HG03558 (cell line): ENCODE data around the gene RORC.
"Not testable (repeated sequence)": the region's sequence is repeated elsewhere in the genome, so short reads cannot be mapped to it uniquely, and the experiment has no call there.

Experiments
- ATAC-seq: cut with Tn5 transposase; IDR thresholded peaks from one replicate; pipeline ENCODE4 v1.9.1; 2021; ENCODE audit warnings: moderate number of reproducible peaks; ENCODE audit not compliant: unreplicated experiment; ENCODE audit errors: extremely low read depth

RORC gene

GRCh38 chr1:151809290-151809984 is 22.2 kb downstream of the RORC start:
- no peak for ATAC-seq

- ATAC-seq: no peak
Measured at GRCh38 chr1:151807766-151808165, 23.8 kb downstream of the RORC start.

DNA sequence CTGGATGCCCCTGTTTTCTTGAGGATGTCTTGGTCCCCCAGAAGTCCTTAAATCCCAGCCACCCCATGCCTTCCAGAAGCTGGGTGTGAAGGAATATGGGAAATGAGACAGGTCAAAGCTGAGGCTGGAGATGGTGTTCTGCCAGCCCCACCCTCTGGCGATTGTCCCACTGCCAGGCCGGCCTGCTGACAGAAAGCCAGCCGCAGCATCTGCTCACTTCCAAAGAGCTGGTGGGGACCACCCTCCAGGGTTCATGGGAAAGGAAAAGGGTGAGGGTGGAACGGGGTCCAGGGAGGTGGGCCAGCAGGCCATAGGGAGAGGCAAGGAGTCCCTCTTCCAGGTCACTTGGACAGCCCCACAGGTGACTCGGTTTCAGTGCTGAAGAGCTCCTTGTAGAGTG is 24.5 kb downstream of the RORC start:
- no peak for ATAC-seq

GRCh38 chr1:151806170-151806569 is 25.4 kb downstream of the RORC start:
- no peak for ATAC-seq

DNA sequence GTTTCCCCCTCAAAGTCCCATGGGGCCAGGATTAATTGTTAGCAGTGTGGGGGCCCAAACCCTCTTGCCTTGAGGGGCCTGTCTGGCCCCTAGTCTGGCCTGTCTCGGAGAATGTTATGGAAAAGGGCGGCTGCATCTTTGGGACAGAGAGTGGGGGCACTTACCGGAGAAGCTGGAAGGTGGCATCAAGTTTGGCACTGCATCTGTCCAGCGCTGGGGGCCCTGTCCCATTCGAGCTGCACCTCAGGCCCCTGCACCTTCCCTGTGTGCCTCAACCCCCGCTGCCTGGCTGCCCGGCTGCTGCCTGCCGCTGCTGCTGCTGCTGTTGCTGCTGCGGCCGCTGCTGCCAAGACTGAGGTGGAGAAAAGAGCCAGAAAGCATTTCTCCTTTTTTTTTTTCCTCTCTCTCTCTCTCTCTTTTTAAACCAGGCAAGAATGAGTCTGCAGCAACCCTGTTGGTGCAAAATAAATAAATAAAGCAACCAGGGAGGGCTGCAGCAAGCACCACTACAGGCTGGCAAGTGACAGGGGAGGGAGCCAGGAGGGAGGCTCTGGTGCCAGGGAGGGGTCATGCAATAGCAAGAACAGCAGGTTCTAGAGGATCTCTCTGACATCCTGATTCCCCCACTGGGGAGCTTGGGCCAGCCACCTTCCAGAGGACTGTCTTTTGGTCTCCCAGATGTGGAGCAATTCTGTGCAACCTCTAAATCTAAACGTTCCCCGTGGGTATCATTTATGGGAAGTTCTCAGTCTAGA is 26.4 kb downstream of the RORC start, which contains the start of gene LINGO4:
TSS of gene LINGO4 (minus strand) at position 354 of the 755 bp plus-strand sequence. CDS start 2,715 bp downstream, outside the sequence.
- ATAC-seq: no peak

DNA sequence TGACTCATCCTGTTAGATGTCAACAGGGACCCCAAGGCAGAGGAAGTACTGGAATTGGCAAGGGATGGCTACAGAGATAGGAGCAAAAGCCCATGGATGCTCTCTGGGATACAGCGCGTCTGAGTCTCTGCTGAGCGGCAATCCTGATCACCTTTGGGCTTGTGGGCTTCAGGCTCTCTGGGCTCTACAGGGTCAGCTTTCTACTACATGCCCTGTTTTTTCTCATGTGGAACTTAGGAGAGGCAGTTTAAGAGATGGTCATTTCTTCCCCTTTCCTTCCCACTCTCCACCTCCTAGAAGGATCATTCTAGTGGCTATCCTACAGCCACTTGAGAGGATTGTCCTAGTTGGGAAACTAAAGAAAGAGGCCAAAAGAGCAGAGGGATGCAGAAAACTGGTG is 27.7 kb downstream of the RORC start:
- ATAC-seq: no peak

- ATAC-seq: no peak
Measured at GRCh38 chr1:151803164-151803563, 28.4 kb downstream of the RORC start.

- no peak for ATAC-seq
Measured at GRCh38 chr1:151802372-151802771, 29.2 kb downstream of the RORC start.

DNA sequence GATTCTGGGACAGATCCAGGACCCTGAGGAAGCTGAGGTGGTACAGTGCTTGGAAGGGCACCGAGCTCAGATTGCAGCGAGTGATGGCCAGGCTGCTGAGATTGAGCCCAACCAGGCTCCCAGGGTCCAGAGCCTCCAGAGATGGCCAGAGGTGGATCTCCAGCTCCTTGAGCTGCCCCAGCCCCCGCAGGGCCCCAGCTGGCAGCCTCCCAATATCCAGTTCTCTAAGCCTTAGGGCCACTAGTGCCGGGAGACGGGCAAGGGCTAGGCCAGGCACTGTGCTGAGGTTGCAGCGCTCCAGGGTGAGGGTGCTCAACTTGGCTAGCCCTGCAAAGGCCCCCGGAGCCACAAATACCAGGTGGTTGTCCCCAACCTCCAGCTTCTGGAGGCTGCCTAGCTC is 29.8 kb downstream of the RORC start:
- no peak for ATAC-seq

- no peak for ATAC-seq
Measured at GRCh38 chr1:151801310-151801820, 30.2 kb downstream of the RORC start.

GRCh38 chr1:151800830-151801229 is 30.8 kb downstream of the RORC start:
- no peak for ATAC-seq

DNA sequence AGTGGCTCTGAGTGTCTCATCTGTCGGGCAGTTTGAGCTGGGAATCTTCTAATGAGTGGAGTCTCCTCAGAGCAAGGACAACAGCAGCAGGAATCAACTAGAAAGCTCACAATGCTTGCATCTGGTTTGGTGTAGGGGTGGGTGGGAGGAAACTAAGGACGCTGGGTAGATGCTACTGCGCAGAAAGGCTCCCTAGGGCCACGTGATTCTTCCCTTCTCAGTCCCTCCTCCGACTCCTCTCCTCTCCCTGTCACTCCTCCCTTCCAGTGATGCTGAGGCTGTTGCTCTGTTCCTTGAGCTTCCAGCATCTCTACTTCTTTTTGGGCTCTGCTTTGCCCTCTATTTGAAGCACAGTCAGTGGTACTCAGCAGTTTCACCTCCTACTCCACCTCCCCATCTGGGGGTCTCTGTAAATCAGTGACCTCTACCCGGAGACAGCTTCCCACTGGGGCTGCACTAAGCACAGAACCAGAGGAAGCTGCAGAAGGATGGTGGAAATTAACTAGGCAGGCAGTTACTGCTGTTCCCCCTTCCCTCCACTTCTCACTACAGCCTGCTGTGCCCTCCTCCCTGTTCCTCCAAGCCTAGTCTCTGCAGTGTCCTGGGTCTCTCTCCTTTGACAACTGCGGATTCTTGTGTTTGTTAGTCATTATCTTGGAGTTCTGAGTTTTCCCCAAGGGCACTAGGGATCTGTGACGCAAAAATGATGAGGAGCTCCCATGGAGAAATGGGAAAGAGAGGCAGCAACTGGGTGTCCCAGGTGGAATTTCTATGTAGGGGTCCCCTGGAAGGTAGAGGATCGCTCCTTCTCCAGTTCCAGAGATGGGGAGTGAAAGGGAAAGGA is 32.2 kb downstream of the RORC start:
- no peak for ATAC-seq

DNA sequence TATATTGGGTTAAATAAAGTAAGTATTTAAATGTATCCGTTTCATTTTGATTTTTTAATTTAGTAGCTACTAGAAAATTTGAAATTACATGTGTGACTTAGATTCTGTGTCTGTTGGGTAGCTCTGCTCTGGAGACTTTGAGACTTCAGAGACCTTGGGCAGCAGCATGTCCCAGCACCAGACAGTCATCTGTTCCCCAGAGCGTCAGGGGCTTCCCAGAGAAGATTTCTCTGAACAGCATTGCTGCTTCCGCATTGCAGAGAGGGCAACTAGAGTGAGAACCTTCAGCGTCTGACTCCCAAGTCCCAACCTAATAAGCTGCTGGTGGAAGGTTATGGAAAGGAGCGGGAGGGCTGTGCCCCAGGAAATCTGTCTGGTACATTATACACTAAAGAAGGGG is 33.0 kb downstream of the RORC start:
- no peak for ATAC-seq

DNA sequence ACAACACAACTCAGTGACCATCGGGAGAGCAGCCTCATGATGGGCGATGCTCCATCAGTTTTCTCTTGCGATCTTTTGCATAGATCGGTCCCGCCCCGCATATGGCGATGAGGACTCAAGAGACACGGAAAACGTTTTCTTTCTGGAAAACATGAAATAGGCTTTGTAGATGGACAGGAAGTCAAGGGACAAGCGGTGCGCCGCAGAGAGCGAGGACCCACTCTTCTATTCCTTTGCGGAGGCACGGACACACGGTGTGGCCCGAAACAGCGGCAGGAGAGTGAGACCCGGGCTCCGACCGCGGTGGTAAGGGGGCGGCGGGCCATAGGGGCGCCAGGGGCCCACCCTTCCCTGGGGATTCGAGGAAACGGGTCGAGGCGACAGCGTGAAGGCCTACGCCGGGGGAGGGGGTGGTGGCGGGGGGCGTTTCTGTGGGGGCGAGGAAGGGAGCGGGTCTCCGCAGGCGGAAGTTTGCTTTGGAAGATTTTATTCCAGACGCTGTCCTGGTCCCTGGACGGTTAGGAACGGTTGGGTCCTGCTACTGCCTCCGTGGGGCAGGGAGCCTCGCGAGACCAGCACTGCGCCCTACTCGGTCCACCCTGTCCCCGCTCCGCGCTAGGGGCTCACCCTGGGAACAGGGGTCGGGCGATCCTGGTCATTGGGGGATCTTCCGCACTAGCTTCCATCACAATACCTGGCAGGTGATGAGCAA is 40.5 kb downstream of the RORC start:
- ATAC-seq: no peak

- ATAC-seq: peak; percentile 80
Measured at GRCh38 chr1:151790071-151790939, 41.3 kb downstream of the RORC start, which contains the start of gene TDRKH. TSS of gene TDRKH (minus strand) at chr1:151790500. CDS start at chr1:151783022, 7,478 bp downstream.

DNA sequence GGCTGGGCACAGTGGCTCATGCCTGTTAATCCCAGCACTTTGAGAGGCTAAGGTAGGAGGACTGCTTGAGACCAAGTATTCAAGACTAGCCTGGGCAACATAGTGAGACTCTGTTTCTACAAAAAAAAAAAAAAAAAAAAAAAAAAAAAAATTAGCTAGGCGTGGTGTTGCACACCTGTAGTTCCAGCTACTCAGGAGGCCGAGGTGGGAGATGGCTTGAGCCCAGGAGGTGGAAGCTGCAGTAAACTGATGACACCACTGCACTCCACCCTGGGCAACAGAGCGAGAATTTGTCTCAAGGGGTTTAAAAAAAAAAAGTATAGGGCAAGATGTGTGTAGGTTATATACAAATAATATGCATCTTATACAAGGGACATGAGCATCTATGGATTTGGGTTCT is 43.9 kb downstream of the RORC start:
- ATAC-seq: no peak

DNA sequence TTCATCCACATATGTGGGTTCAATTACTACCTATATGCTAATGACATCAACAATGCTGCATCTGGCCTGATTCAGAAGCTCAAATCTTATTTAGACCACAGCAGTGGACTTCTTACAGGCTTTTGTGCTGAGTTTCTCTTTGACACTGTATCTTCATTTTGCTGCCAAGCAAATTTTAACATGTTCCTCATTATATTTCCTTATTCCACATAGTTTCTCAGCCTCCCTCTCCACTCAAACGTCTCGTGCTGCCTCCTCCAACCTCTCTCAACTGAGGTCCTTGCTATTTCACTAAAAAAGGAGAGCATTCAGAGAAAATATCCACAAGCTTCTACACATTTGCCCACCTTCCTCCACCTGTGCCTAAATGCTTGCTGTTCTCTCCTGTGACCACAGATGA is 47.8 kb downstream of the RORC start:
- ATAC-seq: no peak

DNA sequence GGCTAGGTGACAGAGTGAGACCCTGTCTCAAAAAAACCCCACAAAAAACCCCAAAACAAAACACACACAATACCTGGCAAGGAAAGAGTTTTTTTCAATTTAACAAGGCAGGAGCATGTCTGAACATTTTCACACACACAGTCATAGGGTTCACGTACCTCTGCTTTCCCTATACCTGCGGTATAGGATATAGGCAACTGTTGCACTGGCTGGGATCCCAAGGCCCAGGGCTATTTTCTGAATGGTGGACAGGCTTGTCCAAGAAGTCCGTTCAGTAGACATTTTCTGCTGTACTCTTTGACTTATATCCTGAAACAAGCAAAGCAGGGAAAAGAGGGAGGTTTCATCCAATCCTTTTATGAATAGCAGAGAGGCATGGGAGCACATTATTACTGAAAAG is 48.9 kb downstream of the RORC start:
- ATAC-seq: no peak

DNA sequence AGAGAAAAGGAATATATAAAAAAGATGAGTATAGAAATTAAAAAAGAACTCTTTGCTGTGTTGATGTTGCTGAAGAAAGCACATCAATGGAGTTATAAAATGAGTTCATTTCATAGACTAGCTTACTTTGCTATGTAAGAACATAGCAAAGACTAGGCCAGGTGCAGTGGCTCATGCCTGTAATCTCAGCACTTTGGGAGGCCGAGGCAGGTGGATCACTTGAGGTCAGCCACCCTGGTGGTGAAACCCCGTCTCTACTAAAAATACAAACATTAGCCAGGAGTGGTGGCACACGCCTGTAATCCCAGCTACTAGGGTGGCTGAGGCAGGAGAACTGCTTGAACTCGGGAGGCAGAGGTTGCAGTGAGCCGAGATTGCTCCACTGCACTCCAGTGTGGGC is 49.6 kb downstream of the RORC start:
- ATAC-seq: not testable (repeated sequence)
